GM21381 (cell line): ENCODE data around the gene DBNDD2.

Experiments used
- ATAC-seq: cut with Tn5 transposase; IDR thresholded peaks from one replicate; pipeline ENCODE4 v1.9.1; 2021; ENCODE audit warnings: mild to moderate bottlenecking, moderate library complexity; ENCODE audit not compliant: unreplicated experiment

DBNDD2 gene

GRCh38 chr20:45413479-45413878 lies 5.4 kb downstream of the DBNDD2 start:
- no peak for ATAC-seq

DNA sequence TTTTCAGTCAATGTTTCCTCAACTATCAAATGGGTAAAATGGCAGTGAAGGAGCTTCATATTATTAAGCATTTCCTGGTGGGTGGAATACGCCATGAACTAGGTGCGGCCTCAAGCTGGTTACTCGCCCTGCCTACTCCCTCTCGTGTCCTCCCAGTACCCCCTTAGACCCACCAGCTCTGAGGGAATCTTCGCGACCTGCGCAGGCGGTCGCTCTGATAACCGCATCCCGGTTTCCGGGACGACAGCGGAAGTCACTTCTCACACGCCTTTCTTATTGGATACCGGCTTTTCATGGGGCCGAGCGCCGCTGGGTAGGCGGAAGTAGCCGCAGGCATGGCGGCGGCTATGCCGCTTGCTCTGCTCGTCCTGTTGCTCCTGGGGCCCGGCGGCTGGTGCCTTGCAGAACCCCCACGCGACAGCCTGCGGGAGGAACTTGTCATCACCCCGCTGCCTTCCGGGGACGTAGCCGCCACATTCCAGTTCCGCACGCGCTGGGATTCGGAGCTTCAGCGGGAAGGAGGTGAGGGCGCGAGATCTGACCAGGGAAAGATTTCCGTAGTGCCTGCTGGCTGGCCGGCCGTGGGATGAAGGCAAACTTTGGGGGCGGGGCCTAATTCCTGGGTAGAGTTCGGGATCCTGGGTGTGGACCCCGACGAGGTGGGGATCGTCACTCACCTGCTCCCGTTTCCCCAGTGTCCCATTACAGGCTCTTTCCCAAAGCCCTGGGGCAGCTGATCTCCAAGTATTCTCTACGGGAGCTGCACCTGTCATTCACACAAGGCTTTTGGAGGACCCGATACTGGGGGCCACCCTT lies 7.9 kb downstream of the DBNDD2 start, which contains the start of gene PIGT:
TSS of gene PIGT (plus strand) at position 320 of the 816 bp plus-strand sequence. CDS start at position 336, 16 bp downstream.
- ATAC-seq = peak; percentile 81

DNA sequence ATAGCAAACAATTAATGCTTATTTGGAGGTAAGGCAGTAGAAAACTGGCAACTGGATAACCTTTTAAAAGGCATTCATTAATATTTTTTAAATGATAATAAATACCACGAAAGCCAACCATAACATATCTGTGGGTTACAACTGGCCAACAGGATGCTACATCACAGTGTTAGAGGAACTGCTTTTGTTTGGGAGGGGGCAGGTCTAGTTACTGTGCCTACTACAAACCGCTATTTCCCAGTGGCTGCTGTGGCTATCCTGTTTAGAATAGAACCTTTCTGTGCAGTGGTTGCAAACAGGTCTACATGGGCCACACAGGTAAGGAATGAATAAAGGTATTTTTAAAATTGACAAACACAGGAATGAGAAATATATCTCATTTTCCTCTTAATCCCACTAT lies 8.8 kb downstream of the DBNDD2 start:
- no peak for ATAC-seq

- ATAC-seq = peak; percentile 74
Measured at GRCh38 chr20:45419188-45420091, 11.4 kb downstream of the DBNDD2 start.

- ATAC-seq = no peak
Measured at GRCh38 chr20:45420125-45420524, 12.0 kb downstream of the DBNDD2 start.

DNA sequence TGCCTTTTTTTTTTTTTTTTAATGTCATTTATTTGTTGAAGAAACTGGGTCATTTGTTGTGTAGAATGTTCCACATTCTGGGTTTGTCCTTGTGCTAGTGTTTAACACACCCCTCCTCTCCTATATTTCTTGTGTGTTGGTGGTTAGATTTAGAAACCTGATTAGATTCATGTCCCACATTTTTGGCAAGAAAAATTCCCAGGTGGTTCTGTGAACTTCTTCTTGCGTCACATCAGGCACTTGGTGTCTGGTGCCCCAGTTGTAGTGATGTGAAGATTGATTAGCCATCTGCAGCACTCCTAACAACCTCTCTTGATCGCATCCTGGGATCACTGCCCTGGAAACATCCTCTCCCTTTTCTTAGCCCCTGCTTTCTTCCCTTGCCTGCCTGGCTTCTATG lies 15.6 kb downstream of the DBNDD2 start:
- no peak for ATAC-seq

DNA sequence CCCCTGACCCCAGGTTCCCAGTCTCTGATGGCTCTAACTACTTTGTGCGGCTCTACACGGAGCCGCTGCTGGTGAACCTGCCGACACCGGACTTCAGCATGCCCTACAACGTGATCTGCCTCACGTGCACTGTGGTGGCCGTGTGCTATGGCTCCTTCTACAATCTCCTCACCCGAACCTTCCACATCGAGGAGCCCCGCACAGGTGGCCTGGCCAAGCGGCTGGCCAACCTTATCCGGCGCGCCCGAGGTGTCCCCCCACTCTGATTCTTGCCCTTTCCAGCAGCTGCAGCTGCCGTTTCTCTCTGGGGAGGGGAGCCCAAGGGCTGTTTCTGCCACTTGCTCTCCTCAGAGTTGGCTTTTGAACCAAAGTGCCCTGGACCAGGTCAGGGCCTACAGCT lies 17.5 kb downstream of the DBNDD2 start:
- ATAC-seq = no peak

GRCh38 chr20:45426320-45427016 lies 18.4 kb downstream of the DBNDD2 start:
- no peak for ATAC-seq

GRCh38 chr20:45427236-45428149 lies 19.4 kb downstream of the DBNDD2 start:
- no peak for ATAC-seq

DNA sequence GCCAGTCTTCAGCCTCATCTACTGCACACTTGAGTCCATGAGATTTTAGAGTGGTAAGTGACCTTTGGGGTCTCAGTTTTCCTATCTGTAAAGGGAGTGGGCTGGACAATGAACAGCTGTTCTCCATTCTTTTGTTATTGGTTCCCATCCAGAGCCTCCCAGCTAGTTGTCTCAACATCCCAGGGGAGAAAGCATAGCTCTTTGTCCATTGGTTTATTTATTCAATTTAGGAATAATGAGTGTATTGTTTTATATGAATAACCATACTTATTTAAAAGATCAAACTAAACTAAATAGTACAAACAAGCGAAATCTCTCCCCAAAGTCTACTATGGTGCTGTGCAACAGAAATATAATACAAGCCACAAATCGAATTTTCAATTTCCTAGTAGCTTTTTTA lies 21.5 kb downstream of the DBNDD2 start:
- ATAC-seq = no peak

DNA sequence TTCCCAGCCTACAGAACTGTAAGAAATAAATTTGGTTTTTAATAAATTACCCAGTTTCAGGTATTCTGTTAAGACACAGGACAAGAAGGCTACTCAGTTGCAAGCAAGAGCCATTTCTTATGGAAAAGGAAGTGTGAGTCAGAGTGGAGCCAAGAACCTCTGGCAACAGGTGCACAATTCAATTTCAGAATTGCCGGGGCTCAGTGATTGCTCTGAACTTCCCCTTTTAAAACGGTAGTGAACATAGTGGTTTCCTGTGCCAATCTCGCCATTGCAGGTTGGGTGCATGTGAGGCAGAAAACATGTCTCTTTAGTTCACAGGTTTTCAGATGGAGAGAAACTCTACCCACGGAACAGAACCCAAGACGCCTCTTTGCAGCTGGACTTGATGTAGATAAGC lies 24.2 kb downstream of the DBNDD2 start:
- peak; percentile 69 for ATAC-seq

DNA sequence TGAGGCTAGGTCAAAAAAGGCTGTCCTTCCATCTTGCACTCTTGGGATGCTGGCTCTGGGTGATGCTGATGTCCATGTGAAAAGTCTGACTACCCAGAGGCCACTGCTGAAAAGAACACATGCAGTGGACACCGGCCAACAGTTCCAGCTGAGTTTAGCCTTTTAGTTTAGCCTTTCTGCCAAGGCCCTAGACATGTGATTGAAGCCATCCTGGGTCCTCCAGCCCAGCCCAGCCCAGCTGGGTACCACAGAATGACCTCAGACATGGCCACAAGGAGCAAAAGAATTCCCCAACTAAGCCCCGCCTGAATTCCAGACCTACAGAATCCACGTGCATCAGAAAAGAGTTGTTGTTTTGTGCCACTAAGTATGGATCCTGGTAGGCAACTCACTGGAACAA lies 25.2 kb downstream of the DBNDD2 start:
- no peak for ATAC-seq

DNA sequence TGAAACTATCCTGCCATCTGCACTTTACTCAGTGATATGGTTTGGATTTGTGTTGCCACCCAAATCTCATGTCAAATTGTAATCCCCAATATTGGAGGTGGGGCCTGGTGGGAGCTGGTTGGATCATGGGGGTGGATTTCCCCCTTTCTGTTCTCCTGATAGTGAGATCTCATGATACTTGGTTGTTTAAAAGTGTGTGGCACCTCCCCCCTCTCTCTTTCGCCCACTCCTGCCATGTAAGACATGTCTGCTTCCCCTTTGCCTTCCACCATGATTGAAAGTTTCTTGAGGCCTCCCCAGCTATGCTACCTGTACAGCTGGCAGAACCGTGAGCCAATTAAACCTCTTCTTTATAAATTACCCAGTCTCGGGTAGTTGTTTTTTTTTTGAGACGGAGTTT lies 25.9 kb downstream of the DBNDD2 start:
- no peak for ATAC-seq

GRCh38 chr20:45436732-45437485 lies 28.8 kb downstream of the DBNDD2 start:
- peak; percentile 73 for ATAC-seq

GRCh38 chr20:45440424-45440823 lies 32.3 kb downstream of the DBNDD2 start:
- no peak for ATAC-seq

DNA sequence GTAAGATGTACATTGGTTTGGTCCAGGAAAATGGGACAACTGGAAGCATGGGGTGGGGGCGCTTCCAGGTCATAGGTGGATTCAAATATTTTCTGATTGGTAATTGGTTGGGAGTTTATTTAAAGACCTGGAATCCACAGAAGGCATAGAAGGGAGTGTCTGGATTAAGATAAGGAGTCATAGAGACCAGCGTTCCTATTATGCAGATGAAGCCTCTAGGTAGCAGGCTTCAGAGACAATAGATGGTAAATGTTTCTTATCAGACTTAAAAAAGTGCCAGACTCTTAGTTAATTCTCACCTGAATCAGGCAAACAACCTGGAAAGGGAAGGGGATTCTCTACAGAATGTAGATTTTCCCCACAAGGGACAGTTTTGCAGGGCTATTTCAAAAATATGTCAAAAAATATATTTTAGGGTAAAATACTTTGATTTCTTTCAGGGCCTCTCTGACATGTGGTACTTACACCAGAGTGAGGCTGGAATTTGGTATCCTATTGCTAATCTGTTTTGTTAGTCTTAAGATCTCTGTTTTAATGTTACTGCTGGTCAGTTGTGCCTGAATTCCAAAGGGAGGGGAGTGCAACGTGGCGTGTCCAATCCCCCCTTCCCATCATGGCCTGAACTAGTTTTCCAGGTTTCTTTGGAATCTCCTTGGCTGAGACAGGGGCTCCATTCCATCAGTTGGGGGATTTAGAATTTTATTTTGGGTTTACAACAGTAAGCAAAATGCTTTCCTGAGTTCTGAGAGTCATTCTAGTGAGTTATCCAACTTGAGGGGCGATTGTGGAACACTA lies 33.0 kb downstream of the DBNDD2 start:
- ATAC-seq = no peak

- no peak for ATAC-seq
Measured at GRCh38 chr20:45441746-45442145, 33.7 kb downstream of the DBNDD2 start.

DNA sequence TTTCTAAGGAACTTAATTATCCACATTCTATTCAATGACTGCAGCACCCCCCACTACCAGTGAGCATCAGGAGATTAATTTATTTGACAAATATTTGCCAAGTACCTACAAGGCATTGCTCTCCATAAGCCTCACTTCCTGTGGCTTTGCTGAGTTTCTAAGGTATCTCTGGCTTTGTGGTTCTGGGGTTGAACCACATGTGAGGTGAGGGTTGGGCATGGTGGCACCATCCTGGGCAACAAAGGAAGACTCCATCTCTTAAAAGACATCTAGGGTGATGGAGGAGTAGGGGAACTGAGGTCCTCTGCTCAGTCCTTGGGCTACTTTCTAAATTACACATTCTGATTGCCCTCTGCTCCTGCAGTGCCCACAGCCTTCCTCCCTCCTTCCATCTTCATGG lies 36.0 kb downstream of the DBNDD2 start:
- no peak for ATAC-seq
